ENCODE data around the gene TRABD2A. TPM values are rescaled to one million over a fixed set of nuclear protein-coding genes. Genes with fewer than 3 reads are reported as not detected.
"Not testable (repeated sequence)": the region's sequence is repeated elsewhere in the genome, so short reads cannot be mapped to it uniquely, and the experiment has no call there.

TRABD2A gene
- total RNA-seq, 1 experiment from 2014 or later: 4.6 TPM

- intact Hi-C loops (cut with micrococcal nuclease): no loop called here
- RAD21 ChIA-PET (ENCODE audit: low non-redundant PET in 1 of 2, low total read pairs in 2 of 2, uncharacterized antibody in 2 of 2, unreplicated experiment in 2 of 2): interaction anchor here in 1 of 2 experiments (0.7 kb wide), 1 partner anchor 55 kb away, joined by 3 read pairs; no protein-coding TSS in a partner anchor
- Histone ChIP-seq H3K4me3 (replicated peaks in 1 of 2; ENCODE audit: low read depth in 1 of 2, low read length in 2 of 2) (no peak overlapping the region), H3K79me2 (ENCODE audit: insufficient read depth, low read length) (no peaks in the 10 kb centered on the region), H3K27me3 (ENCODE audit: insufficient read depth, low read length) (no peaks in the 10 kb centered on the region), H2AFZ (ENCODE audit: low read depth, low read length, poor library complexity, severe bottlenecking) (no peak overlapping the region), H3K9me3 (ENCODE audit: control insufficient read depth in 1 of 2, insufficient read depth in 1 of 2, low read depth in 1 of 2, low read length in 2 of 2) (no peaks in the 10 kb centered on the region), H3K36me3 (ENCODE audit: control insufficient read depth in 1 of 2, insufficient read depth in 2 of 2, low read length in 2 of 2) (no peaks in the 10 kb centered on the region), H3K4me1 (ENCODE audit: control insufficient read depth in 1 of 2, insufficient read depth in 2 of 2, low read length in 2 of 2) (no peaks in the 10 kb centered on the region), H4K20me1 (ENCODE audit: insufficient read depth) (no peaks in the 10 kb centered on the region), H3K4me2 (ENCODE audit: low read length) (no peak overlapping the region), H3K9ac (ENCODE audit: low read length) (no peak overlapping the region), H3K27ac (ENCODE audit: low read depth, low read length) (no peak overlapping the region), H3K9me2 (ENCODE audit: insufficient read depth) (no peaks in the 10 kb centered on the region)
- ATAC-seq: no peak
- BruUV-seq (replicated peaks): no TSS peak
- no peak for DNase-seq (ENCODE audit: low read depth, low spot score)
- CTCF ChIA-PET: interaction anchor here (1.2 kb wide), 1 partner anchor 12 kb away, joined by 3 read pairs; no protein-coding TSS in a partner anchor
- POLR2A ChIA-PET: no interaction called here
- peak; percentile 22; the same call in 1 of the 2 replicates for TF ChIP-seq RAD21 (IDR thresholded peaks at IDR 0.05; ENCODE audit: low read depth)
- no peak for TF ChIP-seq SRF (IDR thresholded peaks at IDR 0.05; ENCODE audit: low read depth)
- TF ChIP-seq, protein P1, sequence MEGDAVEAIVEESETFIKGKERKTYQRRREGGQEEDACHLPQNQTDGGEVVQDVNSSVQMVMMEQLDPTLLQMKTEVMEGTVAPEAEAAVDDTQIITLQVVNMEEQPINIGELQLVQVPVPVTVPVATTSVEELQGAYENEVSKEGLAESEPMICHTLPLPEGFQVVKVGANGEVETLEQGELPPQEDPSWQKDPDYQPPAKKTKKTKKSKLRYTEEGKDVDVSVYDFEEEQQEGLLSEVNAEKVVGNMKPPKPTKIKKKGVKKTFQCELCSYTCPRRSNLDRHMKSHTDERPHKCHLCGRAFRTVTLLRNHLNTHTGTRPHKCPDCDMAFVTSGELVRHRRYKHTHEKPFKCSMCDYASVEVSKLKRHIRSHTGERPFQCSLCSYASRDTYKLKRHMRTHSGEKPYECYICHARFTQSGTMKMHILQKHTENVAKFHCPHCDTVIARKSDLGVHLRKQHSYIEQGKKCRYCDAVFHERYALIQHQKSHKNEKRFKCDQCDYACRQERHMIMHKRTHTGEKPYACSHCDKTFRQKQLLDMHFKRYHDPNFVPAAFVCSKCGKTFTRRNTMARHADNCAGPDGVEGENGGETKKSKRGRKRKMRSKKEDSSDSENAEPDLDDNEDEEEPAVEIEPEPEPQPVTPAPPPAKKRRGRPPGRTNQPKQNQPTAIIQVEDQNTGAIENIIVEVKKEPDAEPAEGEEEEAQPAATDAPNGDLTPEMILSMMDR (IDR thresholded peaks at IDR 0.05 in 2 of 3, conservative IDR thresholded peaks at IDR 0.05 in 1 of 3; ENCODE audit: borderline replicate concordance in 1 of 3, insufficient read depth in 1 of 3, low read depth in 2 of 3, low read length in 2 of 3): peak in 1 of 3 experiments; percentile 27; a peak in 1 of 6 replicates
These were observed 10.6 kb downstream of the TRABD2A start for GRCh38 chr2:84870306-84870705.

GRCh38 chr2:84868327-84868726 is 12.6 kb downstream of the TRABD2A start:
- BruUV-seq (replicated peaks); H3K4me3 ChIP-seq (replicated peaks in 1 of 2; ENCODE audit: low read depth in 1 of 2, low read length in 2 of 2); H3K9me3 ChIP-seq (ENCODE audit: control insufficient read depth in 1 of 2, insufficient read depth in 1 of 2, low read depth in 1 of 2, low read length in 2 of 2); RAD21 ChIA-PET (ENCODE audit: low non-redundant PET in 1 of 2, low total read pairs in 2 of 2, uncharacterized antibody in 2 of 2, unreplicated experiment in 2 of 2); H3K27me3 ChIP-seq (ENCODE audit: insufficient read depth, low read length); H3K27ac ChIP-seq (ENCODE audit: low read depth, low read length); H3K9ac ChIP-seq (ENCODE audit: low read length); H3K79me2 ChIP-seq (ENCODE audit: insufficient read depth, low read length); ATAC-seq; H3K36me3 ChIP-seq (ENCODE audit: control insufficient read depth in 1 of 2, insufficient read depth in 2 of 2, low read length in 2 of 2); intact Hi-C loops (cut with micrococcal nuclease); DNase-seq (ENCODE audit: low read depth, low spot score); H3K4me2 ChIP-seq (ENCODE audit: low read length); H2AFZ ChIP-seq (ENCODE audit: low read depth, low read length, poor library complexity, severe bottlenecking); POLR2A ChIA-PET; CTCF ChIA-PET; H4K20me1 ChIP-seq (ENCODE audit: insufficient read depth); H3K4me1 ChIP-seq (ENCODE audit: control insufficient read depth in 1 of 2, insufficient read depth in 2 of 2, low read length in 2 of 2); H3K9me2 ChIP-seq (ENCODE audit: insufficient read depth): not testable (repeated sequence)
